ENCODE measurements around the gene CYP39A1.

CYP39A1 gene

DNA sequence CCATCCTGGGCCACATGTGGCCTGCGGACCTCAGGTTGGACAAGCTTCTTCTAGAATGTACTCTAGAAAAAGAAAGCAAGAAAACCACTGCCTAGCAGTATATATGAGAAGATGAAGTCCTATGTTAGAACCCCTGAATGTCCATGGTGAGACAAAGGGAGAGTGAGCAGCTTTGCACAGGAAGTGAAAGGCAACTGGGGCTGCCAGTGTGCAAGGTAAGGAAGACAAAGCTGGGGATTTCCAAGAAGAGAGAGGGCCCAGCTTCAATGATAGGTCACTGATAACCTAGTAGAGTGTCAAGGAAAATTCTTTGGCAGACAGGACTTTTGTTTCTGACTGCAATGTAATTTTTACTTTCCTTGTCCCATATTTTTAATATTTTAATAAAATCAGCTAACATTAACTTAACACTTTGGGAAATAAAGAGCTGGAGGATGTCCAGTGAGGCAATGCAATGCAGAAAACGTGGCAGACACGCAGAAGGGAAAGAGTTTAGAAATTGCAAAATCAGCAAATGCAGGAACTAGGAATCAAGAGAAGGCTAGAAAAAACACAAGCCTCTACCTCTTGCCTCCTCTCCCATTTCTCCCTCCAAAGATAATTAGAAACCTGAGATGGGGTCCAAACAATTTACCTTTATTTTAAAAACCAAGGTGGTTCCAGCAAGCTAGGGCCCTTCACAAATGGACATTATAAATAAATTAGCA is 47.4 kb downstream of the CYP39A1 start:
- FAIRE-seq, result peak; percentile 48
- DNase-seq (ENCODE audit: extremely low spot score, insufficient read length, low read depth), result no peak

DNA sequence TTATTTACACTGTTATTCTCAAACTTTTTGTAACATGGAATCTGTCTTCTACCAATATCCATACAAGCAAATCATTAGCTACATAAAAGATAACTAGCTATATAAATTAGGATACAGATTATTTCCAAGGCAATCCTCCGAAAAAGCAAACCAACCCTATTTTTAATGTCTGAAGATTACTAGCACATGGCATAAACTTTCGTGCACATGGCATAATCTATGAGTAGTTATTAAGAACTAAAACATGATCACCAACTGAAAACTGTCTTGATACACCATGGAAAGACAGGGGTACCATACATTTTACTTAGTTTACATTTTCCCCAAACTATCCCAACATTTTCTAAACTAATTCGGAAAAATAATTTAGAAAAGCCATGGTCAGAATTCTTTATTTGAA is 54.4 kb downstream of the CYP39A1 start:
- DNase-seq (ENCODE audit: extremely low spot score, insufficient read length, low read depth) (no peak), FAIRE-seq (no peak)

DNA sequence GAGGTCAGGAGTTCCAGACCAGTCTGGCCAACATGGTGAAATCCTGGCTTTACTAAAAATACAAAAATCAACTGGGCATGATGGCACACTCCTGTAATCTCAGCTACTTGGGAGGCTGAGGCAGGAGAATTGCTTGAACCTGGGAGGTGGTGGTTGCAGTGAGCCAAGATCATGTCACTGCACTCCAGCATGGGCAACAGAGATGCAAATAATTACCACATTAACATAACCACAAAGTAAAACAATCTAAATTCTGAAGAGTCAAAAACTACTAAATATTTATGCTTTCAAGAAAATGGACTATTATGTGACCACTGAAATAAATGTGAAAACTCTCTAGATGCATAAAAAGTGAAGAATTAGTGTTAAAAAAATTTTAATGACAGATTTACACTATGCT is 59.9 kb downstream of the CYP39A1 start:
- no peak for DNase-seq (ENCODE audit: extremely low spot score, insufficient read length, low read depth)
- FAIRE-seq, result no peak

DNA sequence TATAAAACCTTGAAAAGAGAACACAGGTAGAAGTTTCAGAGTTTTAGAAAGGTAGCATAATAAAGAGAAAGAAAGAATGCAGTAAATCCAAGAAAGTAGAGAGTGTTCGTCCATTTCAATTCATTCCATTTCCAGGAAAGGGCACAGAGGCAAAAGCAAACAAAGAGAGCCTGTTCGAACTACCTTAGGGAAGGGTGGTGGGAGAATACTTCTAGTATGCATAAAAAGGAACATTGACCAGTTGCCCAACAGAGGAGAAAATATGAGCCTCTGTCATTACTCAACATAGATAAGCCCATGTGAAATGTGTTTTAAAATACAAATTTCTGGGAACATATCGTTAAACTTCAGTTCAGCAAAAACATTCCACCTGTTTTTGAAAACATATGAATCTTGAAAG is 60.6 kb downstream of the CYP39A1 start:
- FAIRE-seq, result no peak

GRCh38 chr6:46590765-46591164 is 61.9 kb downstream of the CYP39A1 start:
- no peak for FAIRE-seq
- DNase-seq (ENCODE audit: extremely low spot score, insufficient read length, low read depth), result no peak

More for the DNA sequence above, 60.6 kb downstream of the CYP39A1 start:
- DNase-seq (ENCODE audit: extremely low spot score, insufficient read length, low read depth), result no peak

DNA sequence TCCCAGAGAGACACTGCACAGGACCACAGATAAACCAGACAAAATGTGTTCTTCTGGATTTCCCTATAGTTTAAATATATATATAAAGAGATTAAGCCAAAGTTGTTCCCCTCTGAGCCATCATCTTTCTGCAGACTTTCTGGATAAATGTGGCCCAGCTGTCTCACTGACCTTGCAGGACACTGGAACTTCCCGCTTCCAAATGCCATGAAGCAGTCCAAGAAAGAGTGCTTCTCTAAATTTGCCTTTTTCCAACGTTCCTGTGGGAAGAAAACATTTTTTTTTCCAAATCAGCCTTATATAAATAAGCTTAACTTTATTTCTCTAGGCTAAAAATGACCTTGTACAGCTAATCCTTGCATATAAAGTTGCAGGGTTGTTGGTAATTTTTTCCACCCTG is 65.7 kb downstream of the CYP39A1 start:
- DNase-seq (ENCODE audit: extremely low spot score, insufficient read length, low read depth) (no peak), FAIRE-seq (no peak)

GRCh38 chr6:46584586-46584985 is 68.0 kb downstream of the CYP39A1 start:
- FAIRE-seq (no peak), DNase-seq (ENCODE audit: extremely low spot score, insufficient read length, low read depth) (no peak)

DNA sequence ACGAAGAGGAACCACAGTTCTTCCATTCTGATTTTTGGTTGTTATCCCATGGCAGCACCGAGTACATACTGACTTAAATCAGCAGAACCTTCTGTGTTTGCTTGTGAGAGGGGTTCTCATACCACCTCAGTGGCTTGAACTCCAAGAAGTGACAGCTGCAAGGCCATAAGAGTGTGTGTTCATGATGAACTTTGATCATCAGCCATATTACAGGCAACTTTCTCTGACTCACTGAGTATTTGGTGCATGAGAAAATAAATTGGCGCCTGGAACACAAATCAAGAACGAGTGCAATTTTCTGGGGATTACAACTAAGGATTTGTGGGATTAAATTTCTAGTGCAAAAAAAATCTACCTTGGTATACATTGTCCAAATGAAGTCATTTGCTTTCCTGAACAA is 68.9 kb downstream of the CYP39A1 start:
- FAIRE-seq, result no peak
- DNase-seq (ENCODE audit: extremely low spot score, insufficient read length, low read depth), result no peak

- FAIRE-seq (no peak), DNase-seq (ENCODE audit: extremely low spot score, insufficient read length, low read depth) (no peak)
These were observed 69.5 kb downstream of the CYP39A1 start for GRCh38 chr6:46583081-46583480.

DNA sequence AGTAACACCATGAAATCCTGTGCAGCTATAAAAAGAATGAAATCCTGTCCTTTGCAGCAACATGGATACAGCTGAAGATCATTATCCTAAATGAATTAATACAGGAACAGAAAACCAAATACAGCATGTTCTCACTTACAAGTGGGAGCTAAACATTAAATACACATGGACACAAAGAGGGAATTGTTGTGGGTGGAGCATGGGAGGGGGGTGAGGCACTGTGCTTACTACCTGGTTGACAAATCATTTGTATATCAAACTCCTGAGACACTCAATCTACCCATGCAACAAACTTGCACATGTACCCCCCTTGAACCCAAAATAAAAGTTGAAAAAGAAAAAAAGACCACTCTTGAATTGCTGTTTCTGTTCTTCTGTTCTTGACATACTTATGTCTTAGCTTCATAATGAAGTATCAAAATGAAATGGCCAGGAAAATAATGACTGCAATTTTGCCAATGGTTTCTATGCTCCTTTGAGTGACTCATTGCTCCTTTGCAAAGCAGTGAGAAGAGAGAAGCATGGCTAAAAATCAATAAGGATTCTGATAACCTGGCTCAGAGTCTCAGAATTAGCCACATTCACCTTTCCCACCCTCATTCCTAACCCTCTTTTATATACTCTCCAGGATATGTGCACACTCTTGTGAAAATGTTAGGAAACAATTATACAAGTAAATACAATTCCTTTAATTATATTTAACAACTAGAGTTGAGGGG is 71.0 kb downstream of the CYP39A1 start:
- DNase-seq (ENCODE audit: extremely low spot score, insufficient read length, low read depth) (no peak), FAIRE-seq (no peak)

DNA sequence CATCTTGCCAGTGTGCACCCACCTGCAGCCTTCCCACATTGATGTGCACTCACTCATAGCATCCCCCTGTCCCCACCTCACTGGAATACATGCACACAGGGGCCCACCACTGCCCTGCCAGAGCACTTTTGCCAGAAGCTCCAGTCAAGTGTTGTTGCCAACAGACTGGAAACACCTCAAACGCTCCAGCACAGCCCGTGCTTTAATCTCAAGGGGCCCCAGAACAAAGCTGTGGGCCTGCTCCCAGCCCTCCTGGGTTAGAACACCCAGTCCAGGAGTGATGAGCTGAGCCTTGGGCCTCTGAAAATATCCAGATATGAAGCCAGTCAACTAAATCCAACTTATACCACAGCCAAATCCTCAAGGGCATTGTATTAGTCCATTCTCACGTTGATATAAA is 77.1 kb downstream of the CYP39A1 start:
- FAIRE-seq (no peak), DNase-seq (ENCODE audit: extremely low spot score, insufficient read length, low read depth) (no peak)

- FAIRE-seq (no peak), DNase-seq (ENCODE audit: extremely low spot score, insufficient read length, low read depth) (no peak)
These were observed 79.5 kb downstream of the CYP39A1 start for GRCh38 chr6:46573140-46573539.

DNA sequence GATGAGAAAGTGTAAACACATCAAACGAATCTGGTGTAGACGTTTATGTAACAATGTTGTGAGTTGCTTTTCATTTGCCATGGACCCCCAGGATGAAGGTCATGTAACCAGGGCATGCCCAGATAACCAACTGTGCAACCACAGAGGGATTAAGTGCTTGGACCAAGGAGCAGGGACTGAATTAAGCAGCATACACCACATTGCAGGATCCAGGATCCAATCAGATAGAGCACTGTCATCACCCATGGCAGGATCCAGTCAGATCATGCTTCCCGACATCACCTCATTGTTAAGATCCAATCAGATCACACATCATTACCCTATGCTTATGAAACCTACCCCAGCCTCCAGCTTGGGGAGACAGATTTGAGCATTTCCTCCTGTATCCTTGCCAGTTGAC is 87.1 kb downstream of the CYP39A1 start:
- FAIRE-seq (no peak), DNase-seq (ENCODE audit: extremely low spot score, insufficient read length, low read depth) (no peak)

GRCh38 chr6:46563924-46564323 is 88.7 kb downstream of the CYP39A1 start:
- DNase-seq (ENCODE audit: extremely low spot score, insufficient read length, low read depth), result no peak
- no peak for FAIRE-seq

GRCh38 chr6:46556053-46556452 is 96.6 kb downstream of the CYP39A1 start:
- FAIRE-seq, result no peak

GRCh38 chr6:46555129-46555528 is 97.5 kb downstream of the CYP39A1 start:
- FAIRE-seq (no peak), DNase-seq (ENCODE audit: extremely low spot score, insufficient read length, low read depth) (no peak)

More at GRCh38 chr6:46556053-46556452, 96.6 kb downstream of the CYP39A1 start:
- no peak for DNase-seq (ENCODE audit: extremely low spot score, insufficient read length, low read depth)

GRCh38 chr6:46549155-46549554 is 103.5 kb downstream of the CYP39A1 start:
- FAIRE-seq, result no peak
- no peak for DNase-seq (ENCODE audit: extremely low spot score, insufficient read length, low read depth)

- DNase-seq (ENCODE audit: extremely low spot score, insufficient read length, low read depth) (no peak), FAIRE-seq (no peak)
These were observed 111.1 kb downstream of the CYP39A1 start for GRCh38 chr6:46541556-46541955.

GRCh38 chr6:46539866-46540265 is 112.8 kb downstream of the CYP39A1 start:
- FAIRE-seq, result no peak
- no peak for DNase-seq (ENCODE audit: extremely low spot score, insufficient read length, low read depth)

DNA sequence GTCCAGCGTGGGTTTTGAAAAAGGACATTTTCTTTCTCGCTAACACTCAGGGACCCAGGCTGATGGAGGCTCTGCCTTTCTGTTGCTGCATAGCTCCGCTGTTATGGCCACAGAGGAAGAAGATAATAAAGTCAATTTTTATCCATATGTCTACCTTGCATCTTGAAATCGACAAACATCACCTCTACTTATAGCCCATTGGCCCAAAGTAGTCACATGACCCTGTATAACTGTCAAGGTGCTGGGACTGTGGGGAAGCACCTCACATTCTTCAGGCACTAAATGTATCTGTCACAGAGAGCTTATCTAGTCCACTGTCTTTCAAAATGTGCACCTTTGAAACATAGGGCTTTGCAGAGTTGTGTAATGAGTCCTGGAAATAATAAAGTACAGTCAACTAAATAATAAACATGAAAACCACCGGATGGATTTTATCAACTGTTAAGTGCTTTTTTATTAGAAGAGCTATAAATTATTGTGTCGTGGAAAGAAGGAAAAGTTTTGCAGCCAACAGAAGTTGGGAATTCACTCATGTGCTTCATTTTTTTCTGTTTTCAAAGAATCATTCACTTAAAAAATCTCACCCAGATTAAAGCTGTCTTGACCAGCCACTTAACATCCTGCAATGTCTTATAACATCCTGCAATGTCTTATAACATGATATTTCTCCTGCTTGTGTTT is 113.7 kb downstream of the CYP39A1 start:
- DNase-seq (ENCODE audit: extremely low spot score, insufficient read length, low read depth) (no peak), FAIRE-seq (no peak)

GRCh38 chr6:46530896-46531295 is 121.7 kb downstream of the CYP39A1 start:
- FAIRE-seq, result no peak
- no peak for DNase-seq (ENCODE audit: extremely low spot score, insufficient read length, low read depth)
